T1000 (cell line): ENCODE measurements around the gene KCNQ4.

Source experiments
- DNase-seq: peaks from one replicate; lab custom pipeline; 2025; ENCODE audit warnings: mixed read lengths; lab: John Stamatoyannopoulos, UW

Gene KCNQ4

GRCh38 chr1:40795811-40796586 lies 12.4 kb downstream of the KCNQ4 start:
- no peak for DNase-seq

- DNase-seq, result peak; percentile 15
Measured at GRCh38 chr1:40796939-40797667, 13.5 kb downstream of the KCNQ4 start.

GRCh38 chr1:40797668-40798010 lies 14.1 kb downstream of the KCNQ4 start:
- DNase-seq, result no peak

GRCh38 chr1:40798366-40799281 lies 15.0 kb downstream of the KCNQ4 start:
- DNase-seq, result no peak

- no peak for DNase-seq
Measured at GRCh38 chr1:40799351-40799867, 15.8 kb downstream of the KCNQ4 start.

- DNase-seq, result no peak
Measured at GRCh38 chr1:40801742-40802077, 18.1 kb downstream of the KCNQ4 start.

- DNase-seq, result peak; percentile 25
Measured at GRCh38 chr1:40802078-40802741, 18.6 kb downstream of the KCNQ4 start.

- DNase-seq, result no peak
Measured at GRCh38 chr1:40802742-40803113, 19.1 kb downstream of the KCNQ4 start.

GRCh38 chr1:40803447-40803846 lies 19.9 kb downstream of the KCNQ4 start:
- no peak for DNase-seq

GRCh38 chr1:40803902-40804301 lies 20.3 kb downstream of the KCNQ4 start:
- no peak for DNase-seq

GRCh38 chr1:40806240-40806639 lies 22.7 kb downstream of the KCNQ4 start:
- no peak for DNase-seq

GRCh38 chr1:40806731-40807695 lies 23.4 kb downstream of the KCNQ4 start:
- DNase-seq, result no peak

GRCh38 chr1:40808002-40808401 lies 24.4 kb downstream of the KCNQ4 start:
- DNase-seq, result no peak

GRCh38 chr1:40808444-40808843 lies 24.9 kb downstream of the KCNQ4 start:
- no peak for DNase-seq

- no peak for DNase-seq
Measured at GRCh38 chr1:40808909-40809308, 25.3 kb downstream of the KCNQ4 start.

- no peak for DNase-seq
Measured at GRCh38 chr1:40810927-40811326, 27.3 kb downstream of the KCNQ4 start.

GRCh38 chr1:40815420-40815819 lies 31.8 kb downstream of the KCNQ4 start:
- no peak for DNase-seq

GRCh38 chr1:40817791-40818263 lies 34.2 kb downstream of the KCNQ4 start:
- no peak for DNase-seq

- DNase-seq, result no peak
Measured at GRCh38 chr1:40818264-40818961, 34.8 kb downstream of the KCNQ4 start.

GRCh38 chr1:40819101-40819500 lies 35.5 kb downstream of the KCNQ4 start:
- DNase-seq, result no peak
